Stimulated activated CD4-positive, alpha-beta T cell treated with anti-CD3 and anti-CD28 coated beads, Interleukin-15, amount 100 ng/mL, for 24 hours (primary cell): ENCODE measurements around the gene TSPAN3.

Source experiments
- DNase-seq: peaks from one replicate; pipeline ENCODE4 v3.0.0-alpha.2; 2020

The TSPAN3 gene

GRCh38 chr15:77083381-77084160 is 12.7 kb upstream of the TSPAN3 start:
- peak; percentile 75 for DNase-seq

GRCh38 chr15:77081971-77082370 is 11.1 kb upstream of the TSPAN3 start:
- no peak for DNase-seq

DNA sequence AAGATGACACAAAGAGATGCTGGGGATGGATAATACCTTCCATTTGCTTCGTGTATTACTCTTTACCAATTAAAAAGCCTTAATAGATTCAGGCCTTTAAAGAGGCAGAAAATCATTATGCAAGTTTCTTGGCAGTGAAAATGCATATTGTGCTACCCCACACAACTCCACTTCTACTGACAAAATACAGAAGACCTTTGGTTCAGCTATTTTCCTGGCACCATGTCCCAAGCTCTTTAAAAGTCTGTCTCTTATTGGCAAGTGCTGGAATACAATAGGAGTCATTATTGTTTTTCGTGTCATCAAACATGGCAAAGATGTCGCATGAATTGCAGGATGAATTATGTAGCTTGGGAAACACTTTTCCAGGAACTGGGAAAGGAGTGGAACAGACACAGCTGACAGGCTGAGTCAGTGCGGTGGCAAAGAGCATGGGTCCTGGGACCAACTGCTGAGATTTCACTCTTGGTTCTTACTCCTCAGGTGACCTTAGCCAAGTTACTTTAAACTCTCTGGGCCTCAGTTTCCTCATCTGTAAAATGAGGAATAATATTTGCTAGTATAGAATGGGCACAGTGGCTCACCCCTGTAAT is 5.5 kb upstream of the TSPAN3 start:
- DNase-seq: no peak

- no peak for DNase-seq
Measured at GRCh38 chr15:77075528-77075927, 4.6 kb upstream of the TSPAN3 start.

- DNase-seq: no peak
Measured at GRCh38 chr15:77074350-77074749, 3.4 kb upstream of the TSPAN3 start.

DNA sequence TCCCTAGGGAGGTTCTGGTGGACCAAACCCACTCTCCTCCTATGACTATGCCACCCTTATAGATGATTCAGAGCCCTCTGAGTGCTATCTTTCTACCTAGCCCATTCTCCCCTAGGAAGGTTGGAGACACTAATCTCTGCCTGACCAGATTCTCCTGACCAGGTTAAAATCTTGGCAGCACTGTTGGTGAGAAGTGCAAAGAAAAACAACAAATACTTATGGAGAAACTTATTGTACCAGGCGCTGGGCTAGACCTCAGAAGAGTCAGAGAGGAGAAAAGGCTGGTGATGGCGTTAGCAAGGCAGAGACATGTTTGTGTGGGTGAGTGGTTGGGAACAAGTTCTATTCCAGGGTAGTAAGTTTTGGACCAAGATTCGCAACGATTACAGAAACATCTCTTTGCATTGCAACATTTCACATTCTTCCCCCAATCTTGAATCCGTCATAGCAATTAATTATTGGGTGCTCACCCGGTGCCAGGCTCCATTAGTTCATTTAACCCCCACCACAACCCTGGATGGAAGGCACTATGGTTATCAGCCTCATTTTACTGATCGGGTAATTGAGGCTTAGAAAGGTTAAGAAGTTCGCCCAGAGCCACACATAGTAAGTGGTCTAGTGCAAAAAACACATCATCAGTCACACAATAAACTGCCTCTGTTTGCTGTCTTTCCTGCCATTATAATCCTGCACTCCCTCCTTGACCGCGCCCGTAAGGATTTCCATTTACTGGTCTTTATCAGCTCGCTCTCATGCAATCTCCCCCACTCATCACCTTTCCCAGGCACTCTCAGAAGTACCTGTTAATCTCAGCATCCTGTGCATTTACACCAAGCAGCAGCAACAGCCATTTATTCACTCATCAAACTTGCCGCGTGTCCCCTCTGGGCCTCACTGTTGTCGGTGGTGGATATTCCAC is 655 bp upstream of the TSPAN3 start:
- DNase-seq: no peak

GRCh38 chr15:77070180-77070494 is 772 bp downstream of the TSPAN3 start:
- no peak for DNase-seq

DNA sequence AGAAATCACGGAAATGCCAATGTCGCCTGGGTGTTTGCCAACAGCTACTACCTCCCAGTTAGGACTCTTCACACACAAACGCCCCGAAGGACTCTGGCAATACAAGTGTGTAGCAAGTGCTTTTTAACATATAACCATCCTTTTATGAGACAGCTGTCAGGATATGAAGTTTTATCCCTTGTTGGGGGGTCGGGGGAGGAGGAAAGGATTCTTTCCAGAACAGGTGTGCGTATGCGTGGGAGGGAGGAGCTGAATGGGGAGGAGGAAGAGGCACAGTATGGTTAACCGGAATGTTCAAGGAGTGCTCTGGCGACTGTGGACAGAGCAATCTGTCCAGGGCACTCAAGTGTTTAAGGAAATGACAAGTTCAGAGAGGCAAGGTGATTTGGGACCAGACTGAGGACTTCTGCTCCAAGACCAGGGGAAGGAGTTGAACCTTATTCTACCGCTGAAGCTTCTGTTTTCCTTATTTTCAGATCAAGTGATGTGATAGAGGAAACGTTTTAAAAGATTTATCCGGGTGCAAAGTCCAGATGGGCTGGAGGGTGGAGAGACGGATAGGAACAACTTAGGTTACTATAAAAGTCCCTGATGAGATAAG is 1.3 kb downstream of the TSPAN3 start:
- DNase-seq: no peak

- no peak for DNase-seq
Measured at GRCh38 chr15:77068633-77069032, 2.3 kb downstream of the TSPAN3 start.

DNA sequence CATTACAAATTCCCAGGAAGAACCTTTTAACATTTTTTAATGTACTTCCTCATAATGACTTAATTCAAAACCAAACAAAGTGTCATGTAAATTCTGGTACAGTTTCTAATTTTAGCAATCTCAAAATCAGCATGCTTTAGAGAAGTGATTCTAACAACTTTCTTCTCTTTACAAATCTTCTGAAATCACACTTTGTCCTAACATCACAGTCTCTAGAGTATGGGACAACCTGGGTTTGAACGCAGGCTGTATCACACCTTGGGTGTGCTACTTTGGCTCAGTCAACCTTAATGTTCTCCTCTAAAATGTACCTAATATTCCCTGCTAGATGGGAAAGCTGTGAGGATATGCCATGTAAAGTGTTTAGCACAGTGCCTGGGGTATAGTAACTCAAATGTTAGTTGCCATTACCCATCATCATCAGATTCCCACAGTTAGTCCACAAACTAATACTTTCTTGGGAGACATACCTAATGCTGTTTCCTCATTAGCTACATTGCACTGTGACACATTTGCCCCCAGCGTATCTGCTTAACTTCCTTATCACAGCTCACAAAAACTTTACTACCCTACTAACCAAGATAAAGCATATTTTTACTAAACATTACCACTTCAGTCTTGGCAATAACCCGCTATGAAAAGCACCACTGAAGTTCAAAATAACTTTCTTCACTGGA is 3.1 kb downstream of the TSPAN3 start:
- no peak for DNase-seq

- no peak for DNase-seq
Measured at GRCh38 chr15:77066971-77067690, 3.8 kb downstream of the TSPAN3 start.

DNA sequence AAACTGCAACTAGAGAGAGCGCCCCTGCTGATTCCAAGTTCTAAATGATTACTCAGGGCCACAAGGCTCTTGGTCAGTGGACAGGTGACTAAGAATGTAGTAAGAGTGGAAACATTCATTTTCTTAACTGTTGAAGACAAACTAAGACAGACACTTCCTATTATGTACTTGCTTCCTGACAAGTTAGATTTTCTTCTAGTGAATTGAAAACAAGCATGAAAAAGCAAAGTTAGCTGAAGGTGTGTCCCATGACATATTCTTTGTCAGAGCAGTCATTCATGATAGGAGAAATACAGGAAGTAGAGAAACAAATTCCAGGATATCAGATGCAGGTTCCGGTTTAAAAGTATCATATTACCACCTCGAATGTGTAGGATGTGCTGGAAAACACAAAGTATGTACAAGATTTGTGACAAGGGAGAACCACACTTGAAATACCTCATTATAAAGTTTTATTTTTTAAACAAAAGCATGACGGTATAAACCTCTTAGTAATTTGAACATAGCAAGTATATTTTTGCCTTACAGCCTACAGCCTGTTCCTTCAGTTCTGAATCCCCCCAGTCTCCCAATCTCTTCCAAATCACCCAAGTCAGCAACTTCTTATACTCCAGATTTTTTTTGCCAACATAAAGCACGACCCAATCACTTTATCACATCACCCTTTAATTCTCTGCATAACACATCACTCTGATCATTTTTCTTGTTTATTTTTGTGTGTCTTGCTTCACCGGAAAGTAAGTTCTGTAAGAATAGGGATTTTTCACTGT is 6.2 kb downstream of the TSPAN3 start:
- no peak for DNase-seq

DNA sequence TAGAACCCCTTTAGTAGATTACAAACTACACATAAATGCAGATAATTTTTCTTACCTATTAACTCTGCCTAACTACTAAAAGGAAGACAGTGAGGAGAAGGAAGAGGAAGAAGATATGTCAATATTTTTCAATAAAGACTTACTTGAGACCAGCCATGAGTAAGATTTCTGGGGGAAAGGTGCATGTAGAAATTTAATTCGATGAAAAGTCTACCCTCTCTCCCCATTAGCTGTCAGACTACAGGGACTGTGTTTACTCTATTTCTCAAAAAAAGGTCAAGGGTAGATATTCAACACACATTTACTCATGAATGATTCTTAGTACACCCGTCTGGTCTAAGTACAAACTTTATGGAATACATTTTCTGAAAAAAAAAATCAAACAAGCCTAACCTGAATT is 6.8 kb downstream of the TSPAN3 start:
- DNase-seq: no peak

GRCh38 chr15:77063249-77063648 is 7.7 kb downstream of the TSPAN3 start:
- no peak for DNase-seq

DNA sequence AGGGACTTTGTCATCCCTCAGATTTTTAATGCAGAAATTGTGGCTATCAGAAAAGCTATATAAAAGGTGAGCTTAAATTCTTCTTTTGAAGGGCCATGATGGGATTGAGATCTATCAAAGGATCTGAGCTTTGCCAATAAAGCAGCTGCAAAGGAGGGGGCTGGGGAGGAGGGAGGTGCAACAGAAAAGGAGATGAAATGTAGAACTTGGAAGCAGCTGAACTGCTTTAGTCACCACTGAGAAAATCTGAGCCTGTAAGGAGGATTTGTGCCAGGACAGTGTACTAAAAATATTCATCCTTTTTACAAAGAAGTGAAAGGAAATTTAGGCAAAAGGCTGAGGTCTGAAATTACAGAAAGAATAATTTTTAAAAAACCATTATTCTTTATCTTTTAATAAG is 10.4 kb downstream of the TSPAN3 start:
- no peak for DNase-seq

DNA sequence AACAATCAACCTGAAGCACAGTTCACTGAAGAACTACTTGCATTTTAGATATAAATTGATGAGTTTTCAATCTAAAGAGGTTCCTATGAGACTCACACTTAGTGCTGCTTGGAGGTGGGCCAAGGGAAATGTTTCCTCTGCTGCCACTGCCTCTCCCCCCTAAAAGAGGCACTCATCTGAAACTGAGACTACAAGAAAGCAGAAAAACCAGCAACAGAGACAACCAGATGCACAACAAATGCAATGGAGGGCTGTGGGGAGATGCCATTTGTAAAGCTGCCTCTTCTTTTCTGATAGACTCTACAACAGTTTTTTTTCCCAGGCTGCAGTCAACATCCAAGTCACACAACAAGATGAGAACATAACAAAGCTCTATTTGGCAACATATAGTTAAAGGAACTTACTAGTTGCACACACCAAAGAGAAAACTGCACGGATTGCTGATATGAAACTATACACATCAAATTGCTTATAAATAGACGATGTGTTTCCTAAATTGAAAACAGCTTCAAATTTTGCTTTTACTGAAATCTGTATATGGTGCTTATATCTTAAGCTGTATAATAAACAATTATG is 11.0 kb downstream of the TSPAN3 start:
- no peak for DNase-seq

GRCh38 chr15:77058468-77058867 is 12.4 kb downstream of the TSPAN3 start:
- DNase-seq: no peak

- no peak for DNase-seq
Measured at GRCh38 chr15:77057685-77058084, 13.2 kb downstream of the TSPAN3 start.

DNA sequence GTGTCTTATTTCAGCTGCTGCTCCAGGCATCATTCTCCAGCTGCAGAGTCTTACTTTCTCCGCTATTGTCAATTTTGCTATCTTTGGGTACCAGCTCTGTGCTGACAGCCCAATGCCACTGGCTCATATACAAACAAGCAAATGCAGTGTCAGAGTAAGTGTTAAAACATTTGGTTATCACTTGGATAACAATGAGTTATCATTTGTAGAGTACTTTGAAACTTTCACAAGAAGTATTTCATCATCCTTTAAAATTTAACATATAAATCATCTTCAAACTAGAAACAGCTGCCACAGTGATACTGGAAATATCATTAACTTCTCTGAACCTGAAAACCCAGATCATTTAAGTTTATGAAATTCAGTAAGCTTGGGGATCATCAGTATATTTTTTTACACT is 13.8 kb downstream of the TSPAN3 start:
- DNase-seq: no peak

DNA sequence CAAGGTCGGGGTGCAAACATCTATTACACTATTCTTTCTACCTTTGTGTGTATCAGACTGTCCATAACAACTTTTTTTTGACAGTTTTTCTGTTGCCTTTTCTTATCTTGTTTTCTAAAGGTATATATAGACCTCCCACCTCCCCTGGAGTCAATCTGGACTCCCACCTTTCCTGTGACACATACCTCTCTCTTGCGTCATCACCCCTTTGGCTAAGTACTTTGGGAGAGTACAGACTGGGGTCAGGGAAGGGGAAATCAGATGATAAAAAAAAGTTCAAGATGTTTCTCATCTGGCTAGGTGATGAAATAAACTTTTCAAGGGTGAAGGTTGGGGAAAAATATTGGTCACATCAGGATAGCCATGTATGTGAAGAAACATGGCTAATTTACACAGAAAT is 17.2 kb downstream of the TSPAN3 start:
- DNase-seq: no peak

- DNase-seq: no peak
Measured at GRCh38 chr15:77052556-77052955, 18.4 kb downstream of the TSPAN3 start.
